Midbrain (tissue), 1 donor: ENCODE measurements around the gene ID4.

Experiments used
- DNase-seq: peaks from one replicate; lab custom pipeline; 2025; lab: John Stamatoyannopoulos, UW

The ID4 gene

GRCh38 chr6:19857703-19858102 lies 20.5 kb downstream of the ID4 start:
- DNase-seq, result no peak

GRCh38 chr6:19860235-19860877 lies 23.2 kb downstream of the ID4 start:
- DNase-seq, result no peak

- DNase-seq, result no peak
Observed at GRCh38 chr6:19864285-19864684, 27.1 kb downstream of the ID4 start.

DNA sequence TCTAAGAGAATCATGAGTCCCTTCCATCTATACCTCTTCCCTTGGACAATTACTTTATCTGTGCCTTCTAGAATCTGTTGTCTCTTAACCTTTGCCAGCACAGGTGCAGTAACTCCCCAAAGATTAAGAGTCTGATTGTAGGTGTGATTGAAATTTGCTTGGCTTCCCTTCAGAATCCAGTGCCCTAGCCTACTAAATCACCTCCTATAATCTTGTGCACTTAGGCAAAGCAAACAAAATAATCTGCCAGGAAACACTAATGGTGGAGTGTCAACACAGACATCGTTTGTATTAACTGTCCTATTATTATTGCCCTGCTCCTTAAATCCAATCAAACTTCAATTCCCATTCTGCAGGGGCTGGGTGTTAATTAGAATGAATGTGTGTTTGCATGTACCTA lies 28.0 kb downstream of the ID4 start:
- no peak for DNase-seq

DNA sequence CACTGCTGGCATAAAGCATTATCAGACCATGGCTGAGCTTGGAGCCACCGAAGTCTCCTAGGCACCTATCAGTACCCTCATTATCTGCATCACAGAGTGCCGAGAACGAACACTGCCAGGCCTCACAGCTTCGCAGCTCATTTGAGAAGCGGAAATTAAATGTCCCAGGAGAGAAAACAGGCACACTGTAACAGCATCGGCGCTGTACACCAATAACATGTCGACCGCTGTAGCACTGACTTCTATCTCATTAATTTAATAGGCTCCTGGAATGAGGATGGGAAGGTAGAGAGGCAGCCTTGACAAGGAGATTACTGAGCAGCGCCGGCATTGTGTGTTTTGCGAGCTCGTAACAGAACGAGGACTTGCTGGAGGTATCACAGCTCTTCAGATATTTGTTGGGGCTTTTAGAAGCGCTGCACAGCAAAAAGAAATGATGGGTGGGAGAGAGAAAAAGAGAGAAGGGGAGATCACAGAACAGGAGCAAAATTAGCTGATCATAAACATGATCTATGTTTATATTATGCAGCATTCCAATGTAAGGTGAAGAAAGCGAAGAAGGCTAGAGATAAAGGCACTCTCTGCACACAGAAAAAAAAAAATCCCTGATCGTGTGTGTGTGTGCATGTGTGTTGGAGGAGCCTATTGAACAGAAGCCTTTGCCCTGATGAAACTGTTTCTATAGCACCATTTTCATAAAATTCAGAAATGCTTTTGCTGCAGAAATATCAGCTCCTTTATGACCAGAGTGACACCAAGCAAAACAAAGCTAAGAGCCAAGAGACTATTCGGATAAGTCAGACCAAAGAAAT lies 29.2 kb downstream of the ID4 start:
- DNase-seq, result no peak

DNA sequence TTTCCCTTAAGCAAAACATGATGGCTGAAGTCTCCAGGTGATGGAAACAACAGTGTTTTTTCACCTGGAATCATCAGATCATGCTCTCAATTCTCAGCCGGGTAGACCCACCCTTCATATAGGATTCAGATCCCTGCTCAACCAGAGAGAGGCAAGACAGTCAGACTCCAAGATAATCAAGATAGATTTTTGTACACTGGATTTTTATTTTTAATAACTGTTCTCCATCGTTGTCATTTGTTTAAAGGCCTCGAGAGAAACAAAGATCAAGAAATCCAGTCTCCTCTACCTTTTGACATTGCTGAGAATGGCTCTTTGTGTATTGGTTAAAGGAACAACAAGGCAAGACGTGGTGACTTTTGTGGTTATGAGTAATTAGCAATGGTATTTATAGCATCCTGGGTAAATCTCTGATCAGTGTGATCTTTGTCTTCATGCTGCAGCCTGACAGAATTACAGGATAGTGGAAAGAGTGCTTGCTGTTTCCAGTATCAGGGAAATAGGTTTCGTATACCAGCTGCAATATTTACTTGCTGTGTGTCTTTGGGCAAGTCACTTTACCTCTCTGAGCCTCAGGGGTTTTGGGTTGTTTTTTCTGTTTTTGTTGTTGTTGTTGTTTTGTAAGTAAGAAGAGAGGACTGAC lies 29.9 kb downstream of the ID4 start:
- DNase-seq, result no peak

GRCh38 chr6:19869464-19869863 lies 32.3 kb downstream of the ID4 start:
- DNase-seq, result no peak

GRCh38 chr6:19870322-19870721 lies 33.2 kb downstream of the ID4 start:
- DNase-seq, result no peak

DNA sequence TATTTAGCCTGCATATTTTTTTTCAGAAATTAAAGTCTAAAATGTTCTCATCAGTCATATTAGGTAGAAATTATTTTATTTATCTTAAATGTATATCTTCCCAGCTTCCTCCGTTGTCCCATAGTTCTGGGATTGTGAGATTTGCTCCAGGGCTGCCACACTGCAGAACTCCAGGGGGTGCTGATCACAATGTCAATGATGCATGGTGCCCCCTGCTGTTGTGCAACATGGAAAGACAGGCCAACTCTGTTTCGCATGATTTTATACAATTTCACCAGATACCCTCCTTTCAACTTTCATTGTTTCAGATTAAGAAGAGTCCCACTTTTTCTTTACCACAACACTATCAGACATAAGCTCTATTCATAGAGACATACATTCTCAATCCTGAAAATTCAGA lies 35.9 kb downstream of the ID4 start:
- DNase-seq, result no peak

DNA sequence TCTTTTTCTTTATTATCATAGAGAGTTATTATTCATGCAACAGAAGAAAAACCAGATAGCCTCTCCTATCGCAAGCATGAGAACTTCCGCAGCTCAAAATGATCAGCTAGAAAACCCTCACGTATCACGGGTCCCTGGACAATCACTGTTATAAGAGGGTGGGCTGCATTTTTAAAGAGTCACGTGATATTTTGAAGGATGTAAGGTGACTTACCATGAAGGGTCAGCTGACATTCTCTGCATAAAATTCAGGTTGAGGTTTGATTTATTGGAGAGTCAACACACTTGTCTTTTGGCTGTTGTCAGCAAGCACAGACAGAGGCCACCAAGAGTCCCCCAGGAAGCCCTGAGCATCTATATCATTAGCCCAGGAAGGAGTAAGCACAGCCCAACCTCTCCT lies 39.5 kb downstream of the ID4 start:
- DNase-seq, result no peak

DNA sequence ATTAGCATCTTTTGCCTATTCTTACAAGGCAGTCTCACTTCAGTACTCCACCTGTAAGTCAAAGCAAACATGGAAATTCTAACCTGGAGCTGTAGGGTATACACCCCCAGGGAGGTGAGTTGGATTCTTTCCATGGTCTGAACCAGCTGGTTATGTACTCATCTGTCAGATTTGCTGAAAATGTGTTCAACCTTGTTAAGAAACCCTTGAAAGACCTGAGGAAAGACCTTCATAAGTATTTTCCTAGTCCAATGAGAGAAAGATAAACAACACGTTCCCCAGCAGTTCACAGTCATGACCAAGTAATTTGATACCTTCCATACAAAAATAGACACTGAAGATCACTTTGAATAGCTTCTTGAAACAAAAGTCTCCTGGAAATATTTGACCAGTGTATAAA lies 42.5 kb downstream of the ID4 start:
- no peak for DNase-seq

DNA sequence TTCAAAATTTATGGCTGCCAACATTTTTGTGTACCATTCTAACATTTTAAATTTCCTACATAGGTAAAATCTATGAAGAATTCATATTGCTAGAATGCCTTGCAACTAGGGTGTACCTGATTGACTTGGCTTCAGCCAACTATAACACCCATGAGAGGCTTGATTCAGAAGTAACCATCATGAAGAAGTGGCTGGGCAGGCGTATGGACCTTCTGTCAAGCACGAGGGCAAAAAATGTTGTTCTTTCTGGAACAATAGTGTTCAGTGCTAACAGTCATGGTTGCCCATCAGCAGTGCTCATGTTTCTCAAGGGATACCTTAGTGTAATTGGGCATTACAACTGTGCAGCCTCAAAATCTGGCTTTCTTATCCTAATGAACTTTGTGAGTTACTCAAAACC lies 42.9 kb downstream of the ID4 start:
- DNase-seq, result no peak

- DNase-seq, result no peak
Observed at GRCh38 chr6:19891451-19891850, 54.3 kb downstream of the ID4 start.
